Measurements from ENCODE around the gene KCNIP4.

KCNIP4 gene

GRCh38 chr4:21544415-21544814 lies 404.2 kb downstream of the KCNIP4 start:
- H3K36me3 ChIP-seq (ENCODE audit: control insufficient read depth, insufficient read depth, low read length): no peaks in the 10 kb centered on the region; the same call in 1 of the 2 replicates
- H3K27me3 ChIP-seq (ENCODE audit: control insufficient read depth, insufficient read depth, low read length): no peaks in the 10 kb centered on the region
- no peak overlapping the region; the same call in 1 of the 2 replicates for H3K4me3 ChIP-seq (ENCODE audit: low read depth, low read length)
- no peak overlapping the region; the same call in 1 of the 2 replicates for H3K27ac ChIP-seq (ENCODE audit: low read depth, low read length)
- no peak overlapping the region for H3K9ac ChIP-seq (ENCODE audit: low read length)
- peaks cover 10% of the 10 kb centered on the region for H3K9me3 ChIP-seq (ENCODE audit: control insufficient read depth, insufficient read depth, low read depth, low read length)
- H3K4me1 ChIP-seq (ENCODE audit: control insufficient read depth, insufficient read depth, low read length): peaks cover 29% of the 10 kb centered on the region

DNA sequence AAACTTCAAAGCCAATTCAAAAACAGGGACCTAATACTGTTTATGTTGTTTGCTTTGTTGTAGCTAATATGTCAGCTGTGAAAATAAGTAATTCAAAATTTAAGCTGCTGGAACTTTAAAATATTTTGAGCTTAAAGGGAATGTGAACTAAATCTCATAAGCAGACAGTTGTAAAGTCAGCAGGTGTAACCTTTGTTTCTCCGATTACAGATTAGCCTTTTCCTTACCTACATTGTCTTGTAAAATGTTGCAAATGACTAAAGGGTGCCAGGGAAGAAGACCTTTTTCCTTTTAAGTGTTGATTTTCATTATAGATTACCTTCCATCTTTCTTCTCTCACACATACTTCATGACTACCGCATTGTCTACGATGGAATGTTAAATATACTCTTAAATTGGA lies 405.1 kb downstream of the KCNIP4 start:
- Histone ChIP-seq H3K9ac (ENCODE audit: low read length) (no peak overlapping the region), H3K36me3 (ENCODE audit: control insufficient read depth, insufficient read depth, low read length) (no peaks in the 10 kb centered on the region; the same call in 1 of the 2 replicates), H3K27me3 (ENCODE audit: control insufficient read depth, insufficient read depth, low read length) (no peaks in the 10 kb centered on the region), H3K27ac (ENCODE audit: low read depth, low read length) (peak overlapping the region; percentile 25; the same call in 1 of the 2 replicates), H3K9me3 (ENCODE audit: control insufficient read depth, insufficient read depth, low read depth, low read length) (peaks cover 10% of the 10 kb centered on the region), H3K4me1 (ENCODE audit: control insufficient read depth, insufficient read depth, low read length) (peaks cover 29% of the 10 kb centered on the region), H3K4me3 (ENCODE audit: low read depth, low read length) (peak overlapping the region; percentile 13; the same call in 1 of the 2 replicates)

GRCh38 chr4:21535898-21536297 lies 412.7 kb downstream of the KCNIP4 start:
- H3K4me3 ChIP-seq (ENCODE audit: low read depth, low read length): no peak overlapping the region

DNA sequence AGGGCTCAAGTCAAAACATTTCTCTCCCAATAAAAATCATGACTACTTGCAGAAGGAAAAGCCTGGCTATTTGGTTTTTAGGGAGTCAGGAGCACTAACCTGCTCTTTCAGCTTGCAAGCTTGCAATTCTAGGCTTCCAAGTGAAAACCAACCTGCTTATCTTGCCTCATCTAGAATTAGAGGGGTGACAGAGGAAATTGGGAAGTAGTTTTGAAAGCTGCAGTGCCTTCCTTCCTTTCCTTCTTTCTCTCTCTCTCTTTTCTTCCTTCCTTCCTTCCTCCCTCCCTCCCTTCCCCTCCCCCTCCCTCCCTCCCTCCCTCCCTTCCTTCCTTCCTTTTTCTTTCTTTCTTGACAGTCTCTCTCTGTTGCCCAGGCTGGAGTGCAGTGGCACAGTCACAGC lies 417.5 kb downstream of the KCNIP4 start:
- Histone ChIP-seq H3K9ac (ENCODE audit: low read length) (no peak overlapping the region), H3K27ac (ENCODE audit: low read depth, low read length) (no peak overlapping the region), H3K4me1 (ENCODE audit: control insufficient read depth, insufficient read depth, low read length) (no peaks in the 10 kb centered on the region), H3K9me3 (ENCODE audit: control insufficient read depth, insufficient read depth, low read depth, low read length) (no peaks in the 10 kb centered on the region), H3K27me3 (ENCODE audit: control insufficient read depth, insufficient read depth, low read length) (no peaks in the 10 kb centered on the region), H3K4me3 (ENCODE audit: low read depth, low read length) (no peak overlapping the region), H3K36me3 (ENCODE audit: control insufficient read depth, insufficient read depth, low read length) (no peaks in the 10 kb centered on the region)

More at GRCh38 chr4:21535898-21536297, 412.7 kb downstream of the KCNIP4 start:
- no peak overlapping the region for H3K9ac ChIP-seq (ENCODE audit: low read length)
- no peak overlapping the region for H3K27ac ChIP-seq (ENCODE audit: low read depth, low read length)
- H3K4me1 ChIP-seq (ENCODE audit: control insufficient read depth, insufficient read depth, low read length): no peaks in the 10 kb centered on the region
- no peaks in the 10 kb centered on the region for H3K9me3 ChIP-seq (ENCODE audit: control insufficient read depth, insufficient read depth, low read depth, low read length)
- H3K36me3 ChIP-seq (ENCODE audit: control insufficient read depth, insufficient read depth, low read length): no peaks in the 10 kb centered on the region
- no peaks in the 10 kb centered on the region for H3K27me3 ChIP-seq (ENCODE audit: control insufficient read depth, insufficient read depth, low read length)

- H3K9ac ChIP-seq (ENCODE audit: low read length): no peak overlapping the region
- H3K4me1 ChIP-seq (ENCODE audit: control insufficient read depth, insufficient read depth, low read length): no peaks in the 10 kb centered on the region
- H3K36me3 ChIP-seq (ENCODE audit: control insufficient read depth, insufficient read depth, low read length): no peaks in the 10 kb centered on the region
- H3K27me3 ChIP-seq (ENCODE audit: control insufficient read depth, insufficient read depth, low read length): no peaks in the 10 kb centered on the region
- no peaks in the 10 kb centered on the region for H3K9me3 ChIP-seq (ENCODE audit: control insufficient read depth, insufficient read depth, low read depth, low read length)
- H3K27ac ChIP-seq (ENCODE audit: low read depth, low read length): no peak overlapping the region
- H3K4me3 ChIP-seq (ENCODE audit: low read depth, low read length): no peak overlapping the region
Observed at GRCh38 chr4:21529214-21529613, 419.4 kb downstream of the KCNIP4 start.

GRCh38 chr4:21522296-21522695 lies 426.3 kb downstream of the KCNIP4 start:
- no peak overlapping the region for H3K9ac ChIP-seq (ENCODE audit: low read length)
- no peaks in the 10 kb centered on the region for H3K36me3 ChIP-seq (ENCODE audit: control insufficient read depth, insufficient read depth, low read length)
- H3K4me3 ChIP-seq (ENCODE audit: low read depth, low read length): no peak overlapping the region
- no peaks in the 10 kb centered on the region for H3K4me1 ChIP-seq (ENCODE audit: control insufficient read depth, insufficient read depth, low read length)
- no peaks in the 10 kb centered on the region for H3K27me3 ChIP-seq (ENCODE audit: control insufficient read depth, insufficient read depth, low read length)
- no peaks in the 10 kb centered on the region for H3K9me3 ChIP-seq (ENCODE audit: control insufficient read depth, insufficient read depth, low read depth, low read length)
- H3K27ac ChIP-seq (ENCODE audit: low read depth, low read length): no peak overlapping the region

DNA sequence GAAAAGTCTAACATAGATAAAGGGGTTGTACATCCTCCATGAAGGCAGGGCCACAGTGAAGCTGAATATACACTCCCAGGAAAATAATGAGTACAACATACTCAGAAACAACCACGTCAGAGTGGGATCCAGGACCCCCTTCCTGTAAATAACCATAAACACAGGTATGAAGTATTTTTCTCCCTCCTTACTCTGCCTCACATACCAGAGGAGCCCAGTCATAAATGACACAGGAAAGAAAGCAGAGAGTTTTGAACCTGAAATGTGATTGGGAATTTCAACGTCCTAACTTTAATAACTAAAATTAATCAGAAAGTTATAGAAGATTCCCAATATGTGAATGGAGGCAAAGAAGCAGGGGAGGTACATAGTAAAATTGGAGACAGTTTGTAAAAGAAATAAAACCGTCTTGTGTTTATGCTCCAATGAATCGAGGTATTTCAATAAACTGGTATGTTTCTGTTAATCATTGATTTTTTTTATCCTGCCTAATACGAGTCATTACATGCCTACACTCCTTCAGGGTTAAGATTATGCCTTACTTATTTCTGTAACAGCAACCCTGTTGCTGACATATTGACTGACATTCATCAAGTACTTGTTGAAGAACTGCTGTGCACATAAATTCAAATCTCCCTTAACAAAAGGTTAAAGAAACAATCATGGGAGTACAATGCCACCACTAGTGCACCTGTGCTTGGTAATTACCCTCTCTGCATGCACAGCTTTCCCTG lies 431.3 kb downstream of the KCNIP4 start:
- Histone ChIP-seq H3K9ac (ENCODE audit: low read length) (no peak overlapping the region), H3K9me3 (ENCODE audit: control insufficient read depth, insufficient read depth, low read depth, low read length) (no peaks in the 10 kb centered on the region), H3K4me1 (ENCODE audit: control insufficient read depth, insufficient read depth, low read length) (no peaks in the 10 kb centered on the region), H3K4me3 (ENCODE audit: low read depth, low read length) (no peak overlapping the region), H3K27ac (ENCODE audit: low read depth, low read length) (no peak overlapping the region), H3K27me3 (ENCODE audit: control insufficient read depth, insufficient read depth, low read length) (no peaks in the 10 kb centered on the region), H3K36me3 (ENCODE audit: control insufficient read depth, insufficient read depth, low read length) (no peaks in the 10 kb centered on the region)

- Histone ChIP-seq H3K9me3 (ENCODE audit: control insufficient read depth, insufficient read depth, low read depth, low read length) (no peaks in the 10 kb centered on the region), H3K4me3 (ENCODE audit: low read depth, low read length) (no peak overlapping the region), H3K4me1 (ENCODE audit: control insufficient read depth, insufficient read depth, low read length) (no peaks in the 10 kb centered on the region), H3K9ac (ENCODE audit: low read length) (no peak overlapping the region), H3K36me3 (ENCODE audit: control insufficient read depth, insufficient read depth, low read length) (no peaks in the 10 kb centered on the region), H3K27ac (ENCODE audit: low read depth, low read length) (no peak overlapping the region), H3K27me3 (ENCODE audit: control insufficient read depth, insufficient read depth, low read length) (no peaks in the 10 kb centered on the region)
Observed at GRCh38 chr4:21514022-21514694, 434.4 kb downstream of the KCNIP4 start.

DNA sequence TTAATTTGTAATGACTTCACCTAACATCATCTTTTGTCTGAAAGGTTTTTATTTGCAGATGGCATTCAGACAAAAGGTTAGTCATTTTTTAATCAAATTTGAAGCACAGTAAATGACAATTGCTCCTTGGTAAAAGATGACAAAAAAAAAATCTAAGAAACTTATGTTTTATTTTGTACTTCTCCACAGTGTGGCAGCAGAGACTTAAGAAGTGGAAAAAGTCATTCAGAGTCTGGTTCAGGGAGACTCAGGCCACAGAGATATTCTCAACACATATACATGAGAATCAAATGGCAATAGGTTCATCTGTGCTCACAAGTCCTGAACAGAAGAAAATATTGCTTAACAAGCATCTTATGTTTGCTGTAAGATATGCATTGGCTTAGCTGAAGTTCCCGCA lies 436.2 kb downstream of the KCNIP4 start:
- Histone ChIP-seq H3K4me3 (ENCODE audit: low read depth, low read length) (no peak overlapping the region), H3K27me3 (ENCODE audit: control insufficient read depth, insufficient read depth, low read length) (no peaks in the 10 kb centered on the region), H3K9ac (ENCODE audit: low read length) (no peak overlapping the region), H3K36me3 (ENCODE audit: control insufficient read depth, insufficient read depth, low read length) (no peaks in the 10 kb centered on the region), H3K4me1 (ENCODE audit: control insufficient read depth, insufficient read depth, low read length) (no peaks in the 10 kb centered on the region), H3K9me3 (ENCODE audit: control insufficient read depth, insufficient read depth, low read depth, low read length) (no peaks in the 10 kb centered on the region), H3K27ac (ENCODE audit: low read depth, low read length) (no peak overlapping the region)

GRCh38 chr4:21507439-21507838 lies 441.1 kb downstream of the KCNIP4 start:
- no peak overlapping the region for H3K27ac ChIP-seq (ENCODE audit: low read depth, low read length)
- H3K9me3 ChIP-seq (ENCODE audit: control insufficient read depth, insufficient read depth, low read depth, low read length): no peaks in the 10 kb centered on the region

GRCh38 chr4:21490682-21491081 lies 457.9 kb downstream of the KCNIP4 start:
- Histone ChIP-seq H3K27ac (ENCODE audit: low read depth, low read length) (no peak overlapping the region), H3K4me1 (ENCODE audit: control insufficient read depth, insufficient read depth, low read length) (no peaks in the 10 kb centered on the region), H3K4me3 (ENCODE audit: low read depth, low read length) (no peak overlapping the region), H3K36me3 (ENCODE audit: control insufficient read depth, insufficient read depth, low read length) (no peaks in the 10 kb centered on the region), H3K9ac (ENCODE audit: low read length) (no peak overlapping the region), H3K27me3 (ENCODE audit: control insufficient read depth, insufficient read depth, low read length) (no peaks in the 10 kb centered on the region), H3K9me3 (ENCODE audit: control insufficient read depth, insufficient read depth, low read depth, low read length) (no peaks in the 10 kb centered on the region)

More at GRCh38 chr4:21507439-21507838, 441.1 kb downstream of the KCNIP4 start:
- Histone ChIP-seq H3K4me3 (ENCODE audit: low read depth, low read length) (no peak overlapping the region), H3K27me3 (ENCODE audit: control insufficient read depth, insufficient read depth, low read length) (no peaks in the 10 kb centered on the region), H3K9ac (ENCODE audit: low read length) (no peak overlapping the region), H3K36me3 (ENCODE audit: control insufficient read depth, insufficient read depth, low read length) (no peaks in the 10 kb centered on the region), H3K4me1 (ENCODE audit: control insufficient read depth, insufficient read depth, low read length) (no peaks in the 10 kb centered on the region)
